Natural killer cell (primary cell): Measurements from ENCODE around the gene CARTPT. TPM values are rescaled to one million over a fixed set of nuclear protein-coding genes. Genes with fewer than 3 reads are reported as not detected.

Experiments
- ATAC-seq, 3 donors: fragments of 150-1000 bp in 2 of 3; fragments of 200-7000 bp in 1 of 3; cut with Tn5 transposase; 1 replicate in 1 of 3; 2 replicates in 2 of 3; pipeline ENCODE4 v1.10.0; 2021; ENCODE audit warnings: mild to moderate bottlenecking in 2 of 3, moderate library complexity in 2 of 3
- DNase-seq, 2 donors: peaks; one replicate each; pipeline versions ENCODE4 v3.0.0 to v3.0.0-alpha.2; 2013 to 2021; ENCODE audit warnings: mixed read lengths in 1 of 2
- H3K27ac ChIP-seq: one replicate; pipeline ENCODE4 v1.5.1; 2013; ENCODE audit warnings: mild to moderate bottlenecking, low read length
- H3K27me3 ChIP-seq: one replicate; pipeline ENCODE4 v1.6.1; 2013; ENCODE audit warnings: low read length; ENCODE audit not compliant: control insufficient read depth, insufficient read depth
- H3K36me3 ChIP-seq: one replicate; pipeline ENCODE4 v1.6.1; 2013; ENCODE audit warnings: low read length; ENCODE audit not compliant: control insufficient read depth, insufficient read depth
- H3K4me1 ChIP-seq: one replicate; pipeline ENCODE4 v1.6.1; 2013; ENCODE audit warnings: low read length; ENCODE audit not compliant: control insufficient read depth, insufficient read depth
- H3K4me3 ChIP-seq: one replicate; pipeline ENCODE4 v1.5.1; 2013; ENCODE audit warnings: low read length
- H3K9me3 ChIP-seq: one replicate; pipeline ENCODE4 v1.6.1; 2013; ENCODE audit warnings: low read length; ENCODE audit not compliant: control insufficient read depth, insufficient read depth
- H3K27ac Mint-ChIP-seq, 2 donors: one replicate each; pipeline ENCODE4 v1.8.0; 2022; ENCODE audit warnings: mild to moderate bottlenecking in 2 of 2, mixed read lengths in 2 of 2, moderate library complexity in 1 of 2
- H3K27me3 Mint-ChIP-seq, 2 donors: one replicate each; pipeline ENCODE4 v1.8.0; 2022; ENCODE audit warnings: low read depth in 2 of 2, mixed read lengths in 2 of 2
- H3K36me3 Mint-ChIP-seq: one replicate; pipeline ENCODE4 v1.8.0; 2022; ENCODE audit warnings: mixed read lengths
- H3K4me1 Mint-ChIP-seq, 2 donors: one replicate each; pipeline ENCODE4 v1.8.0; 2022; ENCODE audit warnings: mixed read lengths in 2 of 2
- H3K4me3 Mint-ChIP-seq: one replicate; pipeline ENCODE4 v1.8.0; 2022; ENCODE audit warnings: mild to moderate bottlenecking, moderate library complexity, mixed read lengths
- H3K9me3 Mint-ChIP-seq, 2 donors: one replicate each; pipeline ENCODE4 v1.8.0; 2022; ENCODE audit warnings: mixed read lengths in 2 of 2
- WGBS: methylation state at CpG from one replicate; pipeline ENCODE4 v1.1.7; 2013; ENCODE audit warnings: missing lambda C conversion rate; ENCODE audit not compliant: insufficient coverage; 5-methylcytosine and 5-hydroxymethylcytosine counted together
- intact Hi-C: fragments of 100-400 bp; cut with micrococcal nuclease; formaldehyde crosslinking; loops from one replicate; pipeline ENCODE4 v1.14.2; 2022
- total RNA-seq, 4 donors: library from RNA; stranded (reverse); fragments of 120-200 nt in 1 of 4; gene quantifications; one replicate each; pipeline versions ENCODE4 v1.2.3 to v1.2.4, GENCODE V29; 2013 to 2022
- TF ChIP-seq, protein P1 (sequence below): fragments of 200-600 bp; IDR thresholded peaks from one replicate; pipeline ENCODE4 v1.8.0; 2022; ENCODE audit warnings: antibody characterized with exemption

Gene CARTPT
- total RNA-seq, 3 donors from 2014 or later (not counting 1 experiment from before 2014, with no cell fraction given): not detected

- Mint-ChIP-seq H3K27me3 (peaks cover 40 to 54% of the 10 kb centered on the region in 2 donors), H3K9me3 (peaks cover 0 to 3% of the 10 kb centered on the region in 2 donors), H3K4me3 (no peak overlapping the region), H3K27ac (no peak overlapping the region), H3K4me1 (no peaks in the 10 kb centered on the region), H3K36me3 (no peaks in the 10 kb centered on the region)
- ATAC-seq (no peak), DNase-seq (no peak)
- H3K4me3 ChIP-seq: no peak overlapping the region
- no peaks in the 10 kb centered on the region for H3K36me3 ChIP-seq
- TF ChIP-seq, protein P1, sequence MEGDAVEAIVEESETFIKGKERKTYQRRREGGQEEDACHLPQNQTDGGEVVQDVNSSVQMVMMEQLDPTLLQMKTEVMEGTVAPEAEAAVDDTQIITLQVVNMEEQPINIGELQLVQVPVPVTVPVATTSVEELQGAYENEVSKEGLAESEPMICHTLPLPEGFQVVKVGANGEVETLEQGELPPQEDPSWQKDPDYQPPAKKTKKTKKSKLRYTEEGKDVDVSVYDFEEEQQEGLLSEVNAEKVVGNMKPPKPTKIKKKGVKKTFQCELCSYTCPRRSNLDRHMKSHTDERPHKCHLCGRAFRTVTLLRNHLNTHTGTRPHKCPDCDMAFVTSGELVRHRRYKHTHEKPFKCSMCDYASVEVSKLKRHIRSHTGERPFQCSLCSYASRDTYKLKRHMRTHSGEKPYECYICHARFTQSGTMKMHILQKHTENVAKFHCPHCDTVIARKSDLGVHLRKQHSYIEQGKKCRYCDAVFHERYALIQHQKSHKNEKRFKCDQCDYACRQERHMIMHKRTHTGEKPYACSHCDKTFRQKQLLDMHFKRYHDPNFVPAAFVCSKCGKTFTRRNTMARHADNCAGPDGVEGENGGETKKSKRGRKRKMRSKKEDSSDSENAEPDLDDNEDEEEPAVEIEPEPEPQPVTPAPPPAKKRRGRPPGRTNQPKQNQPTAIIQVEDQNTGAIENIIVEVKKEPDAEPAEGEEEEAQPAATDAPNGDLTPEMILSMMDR: no peak
- H3K4me1 ChIP-seq: no peaks in the 10 kb centered on the region
- no peaks in the 10 kb centered on the region for H3K9me3 ChIP-seq
- 67% methylated on average over 1 of the region's 2 CpGs for WGBS
- intact Hi-C loops: no loop called here
- peaks cover 25% of the 10 kb centered on the region for H3K27me3 ChIP-seq
- no peak overlapping the region for H3K27ac ChIP-seq
Measured at GRCh38 chr5:71714911-71715310, 4.2 kb upstream of the CARTPT start.

DNA sequence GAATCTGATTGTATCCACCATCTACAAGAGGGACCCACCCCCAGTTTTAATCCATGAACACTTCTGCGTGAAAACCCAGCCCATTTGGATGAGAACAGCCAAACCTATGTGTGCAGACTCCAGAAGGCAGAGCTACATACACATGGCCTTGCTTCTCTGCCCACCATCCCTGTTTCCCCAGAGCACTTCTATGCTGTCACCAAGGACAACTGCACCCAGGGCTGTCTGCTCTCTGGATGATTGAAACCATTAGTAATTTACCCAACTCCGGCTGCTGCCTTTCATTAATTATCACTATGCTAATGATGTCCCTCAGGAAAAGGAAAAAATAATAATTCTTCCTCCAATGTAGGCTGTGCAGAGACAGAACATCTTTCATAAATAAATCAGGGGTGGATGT is 8.9 kb downstream of the CARTPT start:
- no peak overlapping the region for H3K27ac Mint-ChIP-seq
- H3K9me3 Mint-ChIP-seq: no peaks in the 10 kb centered on the region
- intact Hi-C loops: no loop called here
- no peaks in the 10 kb centered on the region for H3K36me3 ChIP-seq
- WGBS: 96% methylated on average over 2 of the region's 2 CpGs
- TF ChIP-seq, protein P1: no peak
- H3K4me3 ChIP-seq: no peak overlapping the region
- H3K27me3 ChIP-seq: peaks cover 3% of the 10 kb centered on the region
- H3K9me3 ChIP-seq: no peaks in the 10 kb centered on the region
- H3K27ac ChIP-seq: no peak overlapping the region
- peaks cover 20 to 37% of the 10 kb centered on the region in 2 donors for H3K27me3 Mint-ChIP-seq
- H3K4me3 Mint-ChIP-seq: no peak overlapping the region
- no peak for ATAC-seq
- no peak for DNase-seq
- H3K4me1 Mint-ChIP-seq: no peaks in the 10 kb centered on the region
- H3K36me3 Mint-ChIP-seq: no peaks in the 10 kb centered on the region
- no peaks in the 10 kb centered on the region for H3K4me1 ChIP-seq

DNA sequence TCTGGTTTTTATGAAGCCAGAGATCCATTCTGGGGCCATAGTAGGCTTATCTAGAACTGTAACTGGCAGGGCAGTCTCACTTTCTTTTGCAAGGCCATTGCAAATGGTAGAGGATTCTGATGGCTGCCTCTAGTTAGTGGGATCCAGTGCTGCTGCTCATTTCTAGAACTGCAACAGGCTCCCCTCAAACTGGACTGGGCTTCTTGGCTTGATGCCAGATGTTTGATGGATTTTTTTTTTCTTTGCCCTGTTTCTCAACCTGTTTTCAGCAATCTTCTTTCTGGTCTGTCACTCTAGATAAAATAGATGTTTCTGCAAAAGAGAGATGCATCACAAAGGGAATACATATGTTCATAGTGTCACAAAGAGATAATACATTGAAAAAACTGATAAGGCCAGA is 11.9 kb downstream of the CARTPT start:
- no peaks in the 10 kb centered on the region for H3K36me3 Mint-ChIP-seq
- no peaks in the 10 kb centered on the region for H3K4me1 Mint-ChIP-seq
- H3K36me3 ChIP-seq: no peaks in the 10 kb centered on the region
- H3K27ac ChIP-seq: no peak overlapping the region
- DNase-seq (no peak), ATAC-seq (no peak)
- peaks cover 3% of the 10 kb centered on the region for H3K27me3 ChIP-seq
- no peaks in the 10 kb centered on the region for H3K9me3 ChIP-seq
- TF ChIP-seq, protein P1: no peak
- no peak overlapping the region for H3K4me3 ChIP-seq
- intact Hi-C loops: no loop called here
- no peak overlapping the region for H3K27ac Mint-ChIP-seq
- H3K27me3 Mint-ChIP-seq: peaks cover 12 to 21% of the 10 kb centered on the region in 2 donors
- no peak overlapping the region for H3K4me3 Mint-ChIP-seq
- H3K9me3 Mint-ChIP-seq: no peaks in the 10 kb centered on the region
- H3K4me1 ChIP-seq: no peaks in the 10 kb centered on the region

GRCh38 chr5:71732011-71732410 is 12.9 kb downstream of the CARTPT start:
- no peak overlapping the region for H3K4me3 Mint-ChIP-seq
- DNase-seq: no peak
- H3K4me1 Mint-ChIP-seq: no peaks in the 10 kb centered on the region
- no peaks in the 10 kb centered on the region for H3K36me3 Mint-ChIP-seq
- WGBS: 39% methylated on average over 1 of the region's 1 CpG
- Histone ChIP-seq H3K27me3 (no peaks in the 10 kb centered on the region), H3K4me1 (no peaks in the 10 kb centered on the region), H3K9me3 (no peaks in the 10 kb centered on the region), H3K36me3 (no peaks in the 10 kb centered on the region), H3K4me3 (no peak overlapping the region), H3K27ac (no peak overlapping the region)
- H3K9me3 Mint-ChIP-seq: no peaks in the 10 kb centered on the region
- peaks cover 9 to 21% of the 10 kb centered on the region in 2 donors for H3K27me3 Mint-ChIP-seq
- TF ChIP-seq, protein P1: no peak
- no peak for ATAC-seq
- no peak overlapping the region for H3K27ac Mint-ChIP-seq
- intact Hi-C loops: no loop called here
